Activated CD4-positive, alpha-beta T cell treated with anti-CD3 and anti-CD28 coated beads for 36 hours (primary cell): Measurements from ENCODE around the gene PFKL. TPM values are rescaled to one million over a fixed set of nuclear protein-coding genes. Genes with fewer than 3 reads are reported as not detected.
A peak's percentile ranks its signal among the peaks of the same experiment; 100 is the strongest.
"Not testable (repeated sequence)": the region's sequence is repeated elsewhere in the genome, so short reads cannot be mapped to it uniquely, and the experiment has no call there.

Source experiments
- ATAC-seq: fragments of 200-7000 bp; cut with Tn5 transposase; one replicate; pipeline ENCODE4 v1.10.0; 2021; ENCODE audit warnings: mild to moderate bottlenecking, moderate library complexity
- CTCF ChIA-PET: fragments of 350-600 bp; sonication (Branson Sonifier 250); formaldehyde crosslinking; loops from one replicate; lab custom pipeline; 2021; ENCODE audit warnings: antibody characterized with exemption; lab: Charles Lee
- POLR2A ChIA-PET: fragments of 350-600 bp; sonication (Branson Sonifier 250); formaldehyde crosslinking; loops from one replicate; lab custom pipeline; 2021; ENCODE audit warnings: antibody characterized with exemption, inconsistent platforms; lab: Charles Lee
- DNase-seq: peaks from one replicate; pipeline ENCODE4 v3.0.0-alpha.2; 2020
- H3K27ac Mint-ChIP-seq: one replicate; pipeline ENCODE4 v1.8.0; 2021; ENCODE audit warnings: mixed read lengths
- H3K27me3 Mint-ChIP-seq: one replicate; pipeline ENCODE4 v1.8.0; 2021; ENCODE audit warnings: mixed read lengths
- H3K36me3 Mint-ChIP-seq: one replicate; pipeline ENCODE4 v1.8.0; 2021; ENCODE audit warnings: low read depth, mixed read lengths
- H3K4me1 Mint-ChIP-seq: one replicate; pipeline ENCODE4 v1.8.0; 2021; ENCODE audit warnings: mixed read lengths
- H3K4me3 Mint-ChIP-seq: one replicate; pipeline ENCODE4 v1.8.0; 2021; ENCODE audit warnings: mild to moderate bottlenecking, moderate library complexity, mixed read lengths
- H3K9me3 Mint-ChIP-seq: one replicate; pipeline ENCODE4 v1.8.0; 2021; ENCODE audit warnings: low read depth, mixed read lengths
- intact Hi-C, 2 experiments: fragments of 100-400 bp; cut with DNase I in 1 of 2; cut with micrococcal nuclease in 1 of 2; formaldehyde crosslinking; loops; one replicate each; pipeline versions ENCODE4 v1.14.2 to v1.15.1; 2022 to 2024; cut with DNase I, micrococcal nuclease
- total RNA-seq, 2 experiments: library from RNA; stranded (reverse); gene quantifications; one replicate each; pipeline ENCODE4 v1.2.3, GENCODE V29; 2021

The PFKL gene
- total RNA-seq, 2 experiments from 2014 or later = 167 to 202 TPM

- DNase-seq (no peak), ATAC-seq (no peak)
- ChIA-PET POLR2A (no interaction called here), CTCF (interaction anchor here (1.6 kb wide), 1 partner anchor 9 kb away, joined by 9 read pairs; no protein-coding TSS in a partner anchor)
- Mint-ChIP-seq H3K9me3 (no peaks in the 10 kb centered on the region), H3K36me3 (no peaks in the 10 kb centered on the region), H3K27ac (peak overlapping the region; percentile 80), H3K27me3 (peaks cover 8% of the 10 kb centered on the region), H3K4me3 (no peak overlapping the region), H3K4me1 (peaks cover 43% of the 10 kb centered on the region)
- intact Hi-C loops = no loop called here
These were observed 52.5 kb downstream of the PFKL start for GRCh38 chr21:44352253-44352860.

DNA sequence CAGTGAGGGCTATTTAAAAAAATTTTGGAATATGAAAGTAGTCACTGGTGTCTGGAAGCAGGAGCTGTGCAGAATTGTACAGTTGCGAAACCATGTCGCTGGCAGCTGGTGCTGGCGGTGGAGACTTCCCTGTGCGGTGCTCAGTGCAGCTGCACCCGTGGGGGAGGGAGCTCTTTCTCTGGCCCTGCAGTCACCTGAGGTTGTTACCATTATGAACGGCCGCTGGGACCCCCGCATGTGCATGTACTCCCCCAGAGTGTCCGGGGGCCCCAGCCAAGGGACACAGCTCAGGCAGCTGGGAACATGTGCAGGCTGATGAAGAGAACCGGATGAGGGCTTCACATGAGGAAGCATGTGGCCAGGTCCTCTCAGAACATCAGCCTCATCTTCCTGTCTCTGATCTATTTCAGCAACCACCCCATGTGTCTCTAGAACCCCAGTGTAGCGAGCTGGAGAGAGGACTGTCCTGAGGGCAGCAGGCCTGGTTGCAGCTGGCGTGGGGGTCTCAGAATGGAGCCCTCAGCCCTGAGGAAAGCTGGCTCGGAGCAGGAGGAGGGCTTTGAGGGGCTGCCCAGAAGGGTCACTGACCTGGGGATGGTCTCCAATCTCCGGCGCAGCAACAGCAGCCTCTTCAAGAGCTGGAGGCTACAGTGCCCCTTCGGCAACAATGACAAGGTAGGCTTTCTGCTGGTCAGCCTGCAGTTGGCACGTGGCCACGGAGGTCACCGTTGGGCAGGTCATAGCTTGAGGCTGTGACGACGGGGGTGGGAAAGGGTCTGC, 53.5 kb downstream of the PFKL start, which contains the start of gene TRPM2:
Gene TRPM2 (plus strand): TSS at position 431 of the 780 bp plus-strand sequence. CDS start 80 bp downstream, at position 511.
- peaks cover 43% of the 10 kb centered on the region for H3K4me1 Mint-ChIP-seq
- H3K27me3 Mint-ChIP-seq = peaks cover 6% of the 10 kb centered on the region
- intact Hi-C loops = no loop called here
- H3K4me3 Mint-ChIP-seq = peak within 1 kb of the TSS; percentile 44
- no peaks in the 10 kb centered on the region for H3K9me3 Mint-ChIP-seq
- ChIA-PET POLR2A (interaction anchor here (1.3 kb wide), 1 partner anchor 22 kb away, joined by 3 read pairs; no protein-coding TSS in a partner anchor), CTCF (interaction anchor here (1.6 kb wide), 1 partner anchor 10 kb away, joined by 9 read pairs; no protein-coding TSS in a partner anchor)
- DNase-seq (peak; percentile 48), ATAC-seq (peak; percentile 42)
- H3K36me3 Mint-ChIP-seq = no peaks in the 10 kb centered on the region
- H3K27ac Mint-ChIP-seq = peak within 1 kb of the TSS; percentile 80

- Mint-ChIP-seq H3K27ac (peak overlapping the region; percentile 80), H3K36me3 (no peaks in the 10 kb centered on the region), H3K27me3 (peaks cover 6% of the 10 kb centered on the region), H3K9me3 (no peaks in the 10 kb centered on the region), H3K4me3 (peak overlapping the region; percentile 44), H3K4me1 (peaks cover 43% of the 10 kb centered on the region)
- ATAC-seq = no peak
- intact Hi-C loops = no loop called here
- DNase-seq = no peak
- ChIA-PET CTCF (interaction anchor here (1.6 kb wide), 1 partner anchor 11 kb away, joined by 9 read pairs; no protein-coding TSS in a partner anchor), POLR2A (interaction anchor here (0.5 to 1.3 kb wide), 2 partner anchors 23 to 53 kb away, joined by 3 read pairs; no protein-coding TSS in a partner anchor)
These were observed 54.1 kb downstream of the PFKL start for GRCh38 chr21:44354001-44354405.

GRCh38 chr21:44354775-44355771, 55.2 kb downstream of the PFKL start:
- CTCF ChIA-PET = interaction anchor here (0.6 to 1.4 kb wide), 2 partner anchors 127 to 241 kb away, joined by 3 read pairs; no protein-coding TSS in a partner anchor
- no peaks in the 10 kb centered on the region for H3K9me3 Mint-ChIP-seq
- H3K4me1 Mint-ChIP-seq = peaks cover 44% of the 10 kb centered on the region
- peaks cover 3% of the 10 kb centered on the region for H3K27me3 Mint-ChIP-seq
- H3K4me3 Mint-ChIP-seq = peak overlapping the region; percentile 49
- peak; percentile 64 for ATAC-seq
- peak overlapping the region; percentile 63 for H3K27ac Mint-ChIP-seq
- peak; percentile 60 for DNase-seq
- POLR2A ChIA-PET = no interaction called here
- H3K36me3 Mint-ChIP-seq = no peaks in the 10 kb centered on the region
- intact Hi-C loops = no loop called here

DNA sequence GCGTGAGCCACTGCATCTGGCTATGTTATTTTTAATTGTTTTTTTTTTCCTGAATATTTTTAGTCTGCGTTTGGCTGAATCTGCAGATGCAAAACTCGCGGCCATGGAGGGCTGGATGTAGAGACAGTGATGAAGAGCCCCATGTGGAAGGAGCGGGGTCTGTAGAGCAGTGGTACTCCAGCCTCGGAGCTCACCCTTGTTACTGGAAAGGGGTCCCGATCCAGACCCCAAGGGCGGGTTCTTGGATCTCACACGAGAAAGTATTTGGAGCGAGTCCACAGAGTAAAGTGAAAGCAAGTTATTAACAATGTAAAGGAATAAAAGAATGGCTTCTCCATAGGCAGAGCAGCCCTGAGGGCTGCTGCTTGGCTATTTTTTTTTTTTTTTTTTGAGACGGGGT, 56.3 kb downstream of the PFKL start:
- ChIA-PET POLR2A (no interaction called here), CTCF (interaction anchor here (0.6 to 1.4 kb wide), 2 partner anchors 126 to 345 kb away, joined by 3 read pairs; no protein-coding TSS in a partner anchor)
- no peak overlapping the region for H3K27ac Mint-ChIP-seq
- intact Hi-C loops = no loop called here
- no peaks in the 10 kb centered on the region for H3K9me3 Mint-ChIP-seq
- peaks cover 46% of the 10 kb centered on the region for H3K4me1 Mint-ChIP-seq
- peaks cover 2% of the 10 kb centered on the region for H3K27me3 Mint-ChIP-seq
- no peaks in the 10 kb centered on the region for H3K36me3 Mint-ChIP-seq
- DNase-seq (no peak), ATAC-seq (no peak)
- no peak overlapping the region for H3K4me3 Mint-ChIP-seq

GRCh38 chr21:44356636-44357035, 56.8 kb downstream of the PFKL start:
- intact Hi-C loops = no loop called here
- no peak overlapping the region for H3K4me3 Mint-ChIP-seq
- POLR2A ChIA-PET = no interaction called here
- no peak for ATAC-seq
- H3K27ac Mint-ChIP-seq = peak overlapping the region; percentile 47
- CTCF ChIA-PET = interaction anchor here (0.6 to 1.4 kb wide), 2 partner anchors 125 to 345 kb away, joined by 3 read pairs; no protein-coding TSS in a partner anchor
- no peaks in the 10 kb centered on the region for H3K36me3 Mint-ChIP-seq
- H3K27me3 Mint-ChIP-seq = no peaks in the 10 kb centered on the region
- DNase-seq = no peak
- no peaks in the 10 kb centered on the region for H3K9me3 Mint-ChIP-seq
- H3K4me1 Mint-ChIP-seq = peaks cover 46% of the 10 kb centered on the region

- no peak for ATAC-seq
- Mint-ChIP-seq H3K36me3 (no peaks in the 10 kb centered on the region), H3K9me3 (no peaks in the 10 kb centered on the region), H3K4me3 (no peak overlapping the region), H3K27ac (peak overlapping the region; percentile 35), H3K27me3 (no peaks in the 10 kb centered on the region), H3K4me1 (peaks cover 45% of the 10 kb centered on the region)
- intact Hi-C loops = no loop called here
- ChIA-PET POLR2A (no interaction called here), CTCF (no interaction called here)
- DNase-seq = no peak
These were observed 57.4 kb downstream of the PFKL start for GRCh38 chr21:44357064-44357837.

- H3K9me3 Mint-ChIP-seq = peaks cover 5% of the 10 kb centered on the region
- no peak for DNase-seq
- ATAC-seq = no peak
- H3K27me3 Mint-ChIP-seq = peaks cover 3% of the 10 kb centered on the region
- intact Hi-C loops = no loop called here
- peaks cover 23% of the 10 kb centered on the region for H3K4me1 Mint-ChIP-seq
- H3K36me3 Mint-ChIP-seq = peaks cover 4% of the 10 kb centered on the region
- POLR2A ChIA-PET = no interaction called here
- no peak overlapping the region for H3K4me3 Mint-ChIP-seq
- CTCF ChIA-PET = no interaction called here
- H3K27ac Mint-ChIP-seq = no peak overlapping the region
These were observed 59.5 kb downstream of the PFKL start for GRCh38 chr21:44359396-44359795.

- POLR2A ChIA-PET = no interaction called here
- Mint-ChIP-seq H3K4me3 (no peak overlapping the region), H3K36me3 (peaks cover 4% of the 10 kb centered on the region), H3K9me3 (peaks cover 5% of the 10 kb centered on the region), H3K4me1 (peaks cover 16% of the 10 kb centered on the region), H3K27me3 (peaks cover 3% of the 10 kb centered on the region), H3K27ac (no peak overlapping the region)
- ATAC-seq (peak; percentile 34), DNase-seq (no peak)
- intact Hi-C loops = no loop called here
- CTCF ChIA-PET = interaction anchor here (0.6 to 0.7 kb wide), 2 partner anchors 18 to 1461 kb away, joined by 3 to 4 read pairs; no protein-coding TSS in a partner anchor
These were observed 60.3 kb downstream of the PFKL start for GRCh38 chr21:44360159-44360558.

DNA sequence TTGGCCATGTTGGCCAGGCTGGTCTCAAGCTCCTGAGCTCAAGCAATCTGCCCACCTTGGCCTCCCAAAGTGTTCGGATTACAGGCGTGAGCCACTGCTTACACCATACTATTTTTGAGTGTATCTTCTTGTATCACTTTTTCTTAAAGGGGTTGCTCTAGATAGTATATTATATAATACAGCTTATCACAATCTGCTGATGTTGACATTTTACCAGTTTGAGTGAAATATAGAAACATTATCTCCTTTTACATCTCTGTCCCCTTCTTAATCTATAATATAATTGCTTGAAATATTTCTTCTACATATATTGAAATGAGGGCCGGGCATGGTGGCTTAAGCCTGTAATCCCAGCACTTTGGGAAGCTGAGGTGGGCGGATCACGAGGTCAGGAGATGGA, 62.0 kb downstream of the PFKL start:
- H3K4me3 Mint-ChIP-seq, POLR2A ChIA-PET, H3K9me3 Mint-ChIP-seq, H3K4me1 Mint-ChIP-seq, H3K27me3 Mint-ChIP-seq, H3K36me3 Mint-ChIP-seq, ATAC-seq, intact Hi-C loops, DNase-seq, H3K27ac Mint-ChIP-seq: not testable (repeated sequence)
- CTCF ChIA-PET = interaction anchor here (0.6 kb wide), 1 partner anchor 16 kb away, joined by 3 read pairs; no protein-coding TSS in a partner anchor
